Prostate gland (tissue), 2 donors: Measurements from ENCODE around the gene ADAMTS20. TPM values are rescaled to one million over a fixed set of nuclear protein-coding genes. Genes with fewer than 3 reads are reported as not detected.

Experiments used
- DNase-seq: peaks from one replicate; pipeline ENCODE4 v3.0.0-alpha.2; 2019; ENCODE audit warnings: low spot score
- H3K27ac ChIP-seq, 2 donors: fragments of 200-600 bp; sonication (generic); 2 replicates each; pipeline ENCODE4 v1.5.1; 2017 to 2019
- H3K27me3 ChIP-seq: fragments of 200-600 bp; sonication (generic); replicated peaks from 2 replicates; pipeline ENCODE4 v1.5.1; 2019; ENCODE audit not compliant: insufficient read depth
- H3K36me3 ChIP-seq, 2 donors: fragments of 200-600 bp; sonication (generic); 1 replicate in 1 of 2; 2 replicates in 1 of 2; pipeline versions ENCODE4 v1.5.1 to v1.8.1; 2017 to 2019
- H3K4me1 ChIP-seq: fragments of 200-600 bp; sonication (generic); replicated peaks from 2 replicates; pipeline ENCODE4 v1.5.1; 2019
- H3K4me3 ChIP-seq, 2 donors: fragments of 200-600 bp; sonication (generic); 2 replicates each; pipeline ENCODE4 v1.5.1; 2017 to 2019
- H3K9me3 ChIP-seq: fragments of 200-600 bp; sonication (generic); 2 replicates; pipeline ENCODE4 v1.5.1; 2017
- CTCF ChIP-seq, 4 experiments: fragments of 200-600 bp in 2 of 4; fragments of 450-650 bp in 2 of 4; sonication (generic) in 2 of 4; IDR thresholded peaks; 1 replicate in 3 of 4; 2 replicates in 1 of 4; pipeline ENCODE4 v1.5.1; 2016 to 2019; ENCODE audit warnings: antibody characterized with exemption in 4 of 4, mild to moderate bottlenecking in 2 of 4, moderate library complexity in 2 of 4
- POLR2A ChIP-seq: fragments of 450-650 bp; IDR thresholded peaks from one replicate; pipeline ENCODE4 v1.6.1; 2016; ENCODE audit warnings: antibody characterized with exemption, mild to moderate bottlenecking
- POLR2AphosphoS5 ChIP-seq: sonication (generic); formaldehyde crosslinking; IDR thresholded peaks from one replicate; pipeline ENCODE4 v1.6.1; 2017; ENCODE audit warnings: antibody characterized with exemption
- WGBS: methylation state at CpG from one replicate; pipeline ENCODE4 v1.1.5; 2018; 5-methylcytosine and 5-hydroxymethylcytosine counted together
- intact Hi-C: fragments of 100-400 bp; cut with DNase I; formaldehyde crosslinking; loops from one replicate; pipeline ENCODE4 v1.14.2; 2022
- total RNA-seq, 2 donors: library from RNA; depleted of rRNA; stranded (reverse); fragments of >200 nt; gene quantifications; one replicate each; pipeline ENCODE4 v1.1.0, GENCODE V29; 2016

Gene ADAMTS20, protein sequence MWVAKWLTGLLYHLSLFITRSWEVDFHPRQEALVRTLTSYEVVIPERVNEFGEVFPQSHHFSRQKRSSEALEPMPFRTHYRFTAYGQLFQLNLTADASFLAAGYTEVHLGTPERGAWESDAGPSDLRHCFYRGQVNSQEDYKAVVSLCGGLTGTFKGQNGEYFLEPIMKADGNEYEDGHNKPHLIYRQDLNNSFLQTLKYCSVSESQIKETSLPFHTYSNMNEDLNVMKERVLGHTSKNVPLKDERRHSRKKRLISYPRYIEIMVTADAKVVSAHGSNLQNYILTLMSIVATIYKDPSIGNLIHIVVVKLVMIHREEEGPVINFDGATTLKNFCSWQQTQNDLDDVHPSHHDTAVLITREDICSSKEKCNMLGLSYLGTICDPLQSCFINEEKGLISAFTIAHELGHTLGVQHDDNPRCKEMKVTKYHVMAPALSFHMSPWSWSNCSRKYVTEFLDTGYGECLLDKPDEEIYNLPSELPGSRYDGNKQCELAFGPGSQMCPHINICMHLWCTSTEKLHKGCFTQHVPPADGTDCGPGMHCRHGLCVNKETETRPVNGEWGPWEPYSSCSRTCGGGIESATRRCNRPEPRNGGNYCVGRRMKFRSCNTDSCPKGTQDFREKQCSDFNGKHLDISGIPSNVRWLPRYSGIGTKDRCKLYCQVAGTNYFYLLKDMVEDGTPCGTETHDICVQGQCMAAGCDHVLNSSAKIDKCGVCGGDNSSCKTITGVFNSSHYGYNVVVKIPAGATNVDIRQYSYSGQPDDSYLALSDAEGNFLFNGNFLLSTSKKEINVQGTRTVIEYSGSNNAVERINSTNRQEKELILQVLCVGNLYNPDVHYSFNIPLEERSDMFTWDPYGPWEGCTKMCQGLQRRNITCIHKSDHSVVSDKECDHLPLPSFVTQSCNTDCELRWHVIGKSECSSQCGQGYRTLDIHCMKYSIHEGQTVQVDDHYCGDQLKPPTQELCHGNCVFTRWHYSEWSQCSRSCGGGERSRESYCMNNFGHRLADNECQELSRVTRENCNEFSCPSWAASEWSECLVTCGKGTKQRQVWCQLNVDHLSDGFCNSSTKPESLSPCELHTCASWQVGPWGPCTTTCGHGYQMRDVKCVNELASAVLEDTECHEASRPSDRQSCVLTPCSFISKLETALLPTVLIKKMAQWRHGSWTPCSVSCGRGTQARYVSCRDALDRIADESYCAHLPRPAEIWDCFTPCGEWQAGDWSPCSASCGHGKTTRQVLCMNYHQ (N-terminal part only)
- total RNA-seq: under 1 TPM in 1 of 2 donors, not detected in 1; 0.23 TPM

GRCh38 chr12:43551971-43552559 lies at the start of gene ADAMTS20:
Gene ADAMTS20 (minus strand): TSS chr12:43552203. CDS start chr12:43551921, 282 bp downstream.
- H3K36me3 ChIP-seq: no peaks in the 10 kb centered on the region
- 3% methylated on average over 40 of the region's 51 CpGs for WGBS
- intact Hi-C loops: no loop called here
- H3K4me1 ChIP-seq: no peaks in the 10 kb centered on the region
- no peak for TF ChIP-seq CTCF (IDR thresholded peaks at IDR 0.05)
- TF ChIP-seq POLR2AphosphoS5: no peak
- no peak for TF ChIP-seq POLR2A
- no peaks in the 10 kb centered on the region for H3K9me3 ChIP-seq
- no peak within 1 kb of the TSS for H3K27ac ChIP-seq
- DNase-seq: no peak
- H3K4me3 ChIP-seq: no peak within 1 kb of the TSS
- H3K27me3 ChIP-seq: peaks cover 6% of the 10 kb centered on the region

DNA sequence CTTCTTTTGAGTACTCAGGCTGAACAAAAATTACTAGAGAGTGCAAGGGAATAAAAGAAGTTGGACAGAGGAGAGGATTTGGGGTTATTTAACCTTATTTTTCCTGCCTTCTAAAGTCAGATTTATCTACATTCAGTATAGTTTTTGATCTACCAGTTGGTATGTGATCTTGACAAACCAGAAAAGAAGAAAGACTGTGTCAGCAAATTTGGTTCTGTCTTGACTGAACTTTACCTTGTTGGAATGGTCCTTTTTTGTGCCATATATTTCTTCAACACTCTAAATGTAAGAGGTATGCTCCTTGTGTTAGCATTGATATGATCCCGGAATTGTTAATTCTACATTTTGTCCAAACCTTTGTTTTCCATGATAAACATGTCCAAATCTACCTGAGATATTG lies 47.7 kb upstream of the ADAMTS20 start:
- TF ChIP-seq POLR2AphosphoS5 (no peak), POLR2A (no peak), CTCF (IDR thresholded peaks at IDR 0.05) (no peak)
- intact Hi-C loops: no loop called here
- WGBS: 78% methylated on average over 1 of the region's 1 CpG

GRCh38 chr12:43599066-43599465 lies 47.1 kb upstream of the ADAMTS20 start:
- H3K4me3 ChIP-seq: no peak overlapping the region
- intact Hi-C loops: no loop called here

More for the DNA sequence above, 47.7 kb upstream of the ADAMTS20 start:
- Histone ChIP-seq H3K27me3 (no peaks in the 10 kb centered on the region), H3K4me1 (no peaks in the 10 kb centered on the region), H3K27ac (no peak overlapping the region), H3K9me3 (no peaks in the 10 kb centered on the region), H3K36me3 (no peaks in the 10 kb centered on the region), H3K4me3 (no peak overlapping the region)
- no peak for DNase-seq

More at GRCh38 chr12:43599066-43599465, 47.1 kb upstream of the ADAMTS20 start:
- no peak for DNase-seq
- Histone ChIP-seq H3K27me3 (no peaks in the 10 kb centered on the region), H3K27ac (no peak overlapping the region), H3K9me3 (no peaks in the 10 kb centered on the region), H3K36me3 (no peaks in the 10 kb centered on the region), H3K4me1 (no peaks in the 10 kb centered on the region)
- WGBS: 90% methylated on average over 3 of the region's 3 CpGs
- no peak for TF ChIP-seq POLR2A
- no peak for TF ChIP-seq POLR2AphosphoS5
- no peak for TF ChIP-seq CTCF (IDR thresholded peaks at IDR 0.05)
